HCT116 (cell line): ENCODE measurements around the gene CLEC4G. TPM values are rescaled to one million over a fixed set of nuclear protein-coding genes. Genes with fewer than 3 reads are reported as not detected.

Experiments used
- ATAC-seq: fragments of 200-7000 bp; cut with Tn5 transposase; 2 replicates; pipeline ENCODE4 v1.9.1; 2020; ENCODE audit warnings: mild to moderate bottlenecking, moderate library complexity
- BruUV-seq: library from RNA; stranded (reverse); fragments of 400-500 nt; replicated peaks from 2 replicates; lab custom pipeline; 2021; lab: Mats Ljungman, UMichigan
- CTCF ChIA-PET: fragments of 300-600 bp; sonication (Branson Sonifier 250); formaldehyde crosslinking; loops from one replicate; lab custom pipeline; 2021; ENCODE audit warnings: antibody characterized with exemption; lab: Charles Lee
- POLR2A ChIA-PET: fragments of 300-600, 350-600 bp; sonication (Branson Sonifier 250); formaldehyde crosslinking; loops from one replicate; lab custom pipeline; 2021; ENCODE audit warnings: antibody characterized with exemption; lab: Charles Lee
- RAD21 ChIA-PET, 2 experiments: fragments of 300-600 bp; sonication (Branson Sonifier 250); formaldehyde crosslinking; loops; one replicate each; lab custom pipeline; 2023; ENCODE audit warnings: low total read pairs in 2 of 2; ENCODE audit not compliant: uncharacterized antibody in 2 of 2, unreplicated experiment in 2 of 2, low non-redundant PET in 1 of 2; lab: Charles Lee
- DNase-seq: peaks from one replicate; pipeline ENCODE4 v3.0.0-alpha.2; 2010; ENCODE audit warnings: low read depth, low spot score
- H2AFZ ChIP-seq: fragments of 200-600 bp; shearing (Covaris generic), sonication (generic); 2 replicates; pipeline ENCODE4 v1.6.1; 2017; ENCODE audit warnings: low read depth, mixed run types, mixed read lengths, antibody characterized with exemption, low read length; ENCODE audit not compliant: poor library complexity, severe bottlenecking
- H3K27ac ChIP-seq: 2 replicates; pipeline ENCODE4 v1.5.1; 2012; ENCODE audit warnings: low read depth, low read length
- H3K27me3 ChIP-seq: fragments of 200-600 bp; sonication (generic); 2 replicates; pipeline ENCODE4 v1.6.1; 2016; ENCODE audit warnings: mixed run types, low read length, mixed read lengths; ENCODE audit not compliant: insufficient read depth
- H3K36me3 ChIP-seq, 2 experiments: fragments of 200-500 bp in 1 of 2; fragments of 200-600 bp in 1 of 2; sonication (Bioruptor generic) in 1 of 2; sonication (generic) in 1 of 2; 2 replicates each; pipeline versions ENCODE4 v1.5.1 to v1.6.1; 2014 to 2016; ENCODE audit warnings: low read length in 2 of 2, inconsistent platforms in 1 of 2, mixed read lengths in 1 of 2, mixed run types in 1 of 2; ENCODE audit not compliant: insufficient read depth in 2 of 2, control insufficient read depth in 1 of 2
- H3K4me1 ChIP-seq, 2 experiments: fragments of 200-600 bp in 1 of 2; sonication (generic) in 1 of 2; 2 replicates each; pipeline versions ENCODE4 v1.5.1 to v1.6.1; 2012 to 2017; ENCODE audit warnings: low read length in 2 of 2, inconsistent platforms in 1 of 2, mild to moderate bottlenecking in 1 of 2, mixed read lengths in 1 of 2, mixed run types in 1 of 2, moderate library complexity in 1 of 2; ENCODE audit not compliant: insufficient read depth in 2 of 2, control insufficient read depth in 1 of 2
- H3K4me2 ChIP-seq: fragments of 200-600 bp; sonication (generic); 2 replicates; pipeline ENCODE4 v1.6.1; 2017; ENCODE audit warnings: mixed run types, low read length, mixed read lengths
- H3K4me3 ChIP-seq, 2 experiments: fragments of 200-600 bp in 1 of 2; sonication (generic) in 1 of 2; replicated peaks in 1 of 2; 2 replicates each; pipeline ENCODE4 v1.5.1; 2011 to 2016; ENCODE audit warnings: low read length in 2 of 2, control low read depth in 1 of 2, low read depth in 1 of 2, mild to moderate bottlenecking in 1 of 2, mixed read lengths in 1 of 2, mixed run types in 1 of 2
- H3K79me2 ChIP-seq: fragments of 200-600 bp; sonication (generic); 2 replicates; pipeline ENCODE4 v1.6.1; 2017; ENCODE audit warnings: mild to moderate bottlenecking, mixed run types, low read length, moderate library complexity, mixed read lengths; ENCODE audit not compliant: insufficient read depth
- H3K9ac ChIP-seq: fragments of 200-600 bp; sonication (generic); 2 replicates; pipeline ENCODE4 v1.6.1; 2016; ENCODE audit warnings: low read length, mixed read lengths
- H3K9me2 ChIP-seq: fragments of 200-600 bp; sonication (generic), shearing (Covaris generic); 2 replicates; pipeline ENCODE4 v1.6.1; 2017; ENCODE audit warnings: mixed run types, mild to moderate bottlenecking, moderate library complexity; ENCODE audit not compliant: insufficient read depth
- H3K9me3 ChIP-seq, 2 experiments: fragments of 200-500 bp in 1 of 2; fragments of 200-600 bp in 1 of 2; sonication (Bioruptor generic) in 1 of 2; sonication (generic) in 1 of 2; 2 replicates each; pipeline ENCODE4 v1.6.1; 2014 to 2017; ENCODE audit warnings: low read length in 2 of 2, mixed read lengths in 2 of 2, inconsistent platforms in 1 of 2, low read depth in 1 of 2, mild to moderate bottlenecking in 1 of 2, mixed run types in 1 of 2, moderate library complexity in 1 of 2; ENCODE audit not compliant: control insufficient read depth in 1 of 2, insufficient read depth in 1 of 2
- H4K20me1 ChIP-seq: fragments of 200-600 bp; sonication (generic), shearing (Covaris generic); 2 replicates; pipeline ENCODE4 v1.6.1; 2017; ENCODE audit warnings: mixed run types, mild to moderate bottlenecking, moderate library complexity; ENCODE audit not compliant: insufficient read depth
- CBX3 ChIP-seq: IDR thresholded peaks from 2 replicates; pipeline ENCODE4 v1.6.1; 2012; ENCODE audit warnings: low read depth
- CEBPB ChIP-seq: IDR thresholded peaks from 2 replicates; pipeline ENCODE4 v1.6.1; 2012; ENCODE audit warnings: low read depth
- EGR1 ChIP-seq: IDR thresholded peaks from 2 replicates; pipeline ENCODE4 v1.6.1; 2012; ENCODE audit warnings: low read depth
- ELF1 ChIP-seq: IDR thresholded peaks from 2 replicates; pipeline ENCODE4 v1.6.1; 2012; ENCODE audit warnings: low read depth, borderline replicate concordance
- FOSL1 ChIP-seq: IDR thresholded peaks from 2 replicates; pipeline ENCODE4 v1.6.1; 2012; ENCODE audit warnings: low read depth
- POLR2A ChIP-seq: IDR thresholded peaks from 2 replicates; pipeline ENCODE4 v1.7.0; 2011; ENCODE audit warnings: borderline replicate concordance; ENCODE audit not compliant: insufficient read depth, insufficient read length; ENCODE audit errors: extremely low read depth
- YY1 ChIP-seq: IDR thresholded peaks from 2 replicates; pipeline ENCODE4 v1.6.1; 2011; ENCODE audit warnings: low read length, low read depth, moderate library complexity, mild to moderate bottlenecking; ENCODE audit not compliant: insufficient replicate concordance; ENCODE audit errors: extremely low read depth
- intact Hi-C: fragments of 100-400 bp; cut with micrococcal nuclease; formaldehyde crosslinking; loops from 2 replicates; pipeline ENCODE4 v1.10.0; 2022
- total RNA-seq: library from RNA; stranded (reverse); gene quantifications from one replicate; pipeline ENCODE4 v1.2.1, GENCODE V29; 2021; ENCODE audit not compliant: unreplicated experiment
- TF ChIP-seq, protein P1 (sequence below): IDR thresholded peaks from 2 replicates; pipeline ENCODE4 v1.6.1; 2012; ENCODE audit warnings: low read depth

The CLEC4G gene
- total RNA-seq, 1 experiment from 2014 or later, result not detected

DNA sequence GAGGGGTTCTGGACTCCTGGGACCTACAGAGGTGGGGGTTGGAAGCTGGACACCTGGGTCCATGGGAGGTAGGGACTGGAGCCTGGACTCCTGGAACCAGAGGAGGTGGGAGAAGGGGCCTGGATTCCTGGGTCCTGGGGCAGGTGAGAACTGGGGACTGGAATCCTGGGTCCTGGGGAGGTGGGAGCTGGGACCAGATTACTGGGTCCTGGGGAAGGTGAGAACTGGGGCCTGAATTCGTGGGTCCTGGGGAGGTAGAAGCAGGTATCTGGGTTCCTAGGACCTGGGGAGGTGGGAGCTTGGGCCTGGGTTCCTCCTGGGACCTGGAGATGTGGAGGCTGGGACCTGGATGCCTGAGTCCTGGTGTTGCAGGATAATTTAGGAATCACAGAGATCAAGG, 31.8 kb upstream of the CLEC4G start (continued):
- TF ChIP-seq, protein P1, sequence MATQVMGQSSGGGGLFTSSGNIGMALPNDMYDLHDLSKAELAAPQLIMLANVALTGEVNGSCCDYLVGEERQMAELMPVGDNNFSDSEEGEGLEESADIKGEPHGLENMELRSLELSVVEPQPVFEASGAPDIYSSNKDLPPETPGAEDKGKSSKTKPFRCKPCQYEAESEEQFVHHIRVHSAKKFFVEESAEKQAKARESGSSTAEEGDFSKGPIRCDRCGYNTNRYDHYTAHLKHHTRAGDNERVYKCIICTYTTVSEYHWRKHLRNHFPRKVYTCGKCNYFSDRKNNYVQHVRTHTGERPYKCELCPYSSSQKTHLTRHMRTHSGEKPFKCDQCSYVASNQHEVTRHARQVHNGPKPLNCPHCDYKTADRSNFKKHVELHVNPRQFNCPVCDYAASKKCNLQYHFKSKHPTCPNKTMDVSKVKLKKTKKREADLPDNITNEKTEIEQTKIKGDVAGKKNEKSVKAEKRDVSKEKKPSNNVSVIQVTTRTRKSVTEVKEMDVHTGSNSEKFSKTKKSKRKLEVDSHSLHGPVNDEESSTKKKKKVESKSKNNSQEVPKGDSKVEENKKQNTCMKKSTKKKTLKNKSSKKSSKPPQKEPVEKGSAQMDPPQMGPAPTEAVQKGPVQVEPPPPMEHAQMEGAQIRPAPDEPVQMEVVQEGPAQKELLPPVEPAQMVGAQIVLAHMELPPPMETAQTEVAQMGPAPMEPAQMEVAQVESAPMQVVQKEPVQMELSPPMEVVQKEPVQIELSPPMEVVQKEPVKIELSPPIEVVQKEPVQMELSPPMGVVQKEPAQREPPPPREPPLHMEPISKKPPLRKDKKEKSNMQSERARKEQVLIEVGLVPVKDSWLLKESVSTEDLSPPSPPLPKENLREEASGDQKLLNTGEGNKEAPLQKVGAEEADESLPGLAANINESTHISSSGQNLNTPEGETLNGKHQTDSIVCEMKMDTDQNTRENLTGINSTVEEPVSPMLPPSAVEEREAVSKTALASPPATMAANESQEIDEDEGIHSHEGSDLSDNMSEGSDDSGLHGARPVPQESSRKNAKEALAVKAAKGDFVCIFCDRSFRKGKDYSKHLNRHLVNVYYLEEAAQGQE, result no peak

DNA sequence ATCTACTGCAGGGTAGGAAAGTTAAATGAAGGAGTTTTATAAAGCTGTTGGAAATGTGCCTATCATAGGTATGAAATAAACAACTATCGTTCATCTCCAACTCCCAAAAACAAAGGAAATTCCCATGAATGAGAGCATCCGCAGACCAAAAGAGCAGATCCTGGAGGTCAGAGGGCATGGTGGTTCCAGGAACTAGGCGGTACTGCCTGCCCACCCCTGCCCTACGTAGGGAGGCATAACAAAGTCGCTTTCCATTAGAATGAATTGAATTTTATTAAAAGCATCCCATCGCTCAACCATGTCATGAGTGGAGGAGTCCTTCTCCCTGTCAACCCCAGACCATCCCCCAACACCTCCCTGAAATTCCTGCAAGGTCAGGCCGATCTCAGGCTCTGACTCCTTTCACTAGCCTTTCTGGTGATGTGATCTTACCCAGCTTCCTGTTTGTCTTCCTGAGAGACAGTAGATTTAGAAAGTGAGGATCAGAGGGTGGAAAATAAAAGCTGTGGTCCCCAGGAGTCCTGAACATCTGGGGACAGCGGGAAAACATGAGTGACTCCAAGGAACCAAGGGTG, 30.9 kb upstream of the CLEC4G start, which contains the start of gene CLEC4M:
Gene CLEC4M (plus strand): TSS at position 525 of the 575 bp plus-strand sequence. CDS start 24 bp downstream, at position 549.
- RAD21 ChIA-PET, result no interaction called here
- H3K9me2 ChIP-seq, result no peaks in the 10 kb centered on the region
- H3K4me3 ChIP-seq, result no peak within 1 kb of the TSS
- CTCF ChIA-PET, result no interaction called here
- intact Hi-C loops, result no loop called here
- peaks cover 0 to 7% of the 10 kb centered on the region in 2 experiments; a peak in 2 of 4 replicates for H3K9me3 ChIP-seq
- peaks cover 3% of the 10 kb centered on the region; the same call in 1 of the 2 replicates for H3K27me3 ChIP-seq
- no peaks in the 10 kb centered on the region for H3K79me2 ChIP-seq
- ATAC-seq (no peak), DNase-seq (no peak)
- H4K20me1 ChIP-seq, result no peaks in the 10 kb centered on the region
- no peak within 1 kb of the TSS for H3K9ac ChIP-seq
- no peak within 1 kb of the TSS for H2AFZ ChIP-seq
- POLR2A ChIA-PET, result no interaction called here
- no TSS peak for BruUV-seq
- no peaks in the 10 kb centered on the region for H3K4me1 ChIP-seq
- H3K27ac ChIP-seq, result no peak within 1 kb of the TSS
- TF ChIP-seq EGR1, result no peak
- no peak for TF ChIP-seq YY1
- TF ChIP-seq ELF1, result no peak
- no peak for TF ChIP-seq CEBPB
- TF ChIP-seq FOSL1, result no peak
- no peak for TF ChIP-seq CBX3
- no peak for TF ChIP-seq POLR2A
- no peaks in the 10 kb centered on the region for H3K36me3 ChIP-seq
- no peak within 1 kb of the TSS for H3K4me2 ChIP-seq
